GM21360 (cell line): ENCODE data around the gene TNRC6C.

Source experiments
- ATAC-seq: cut with Tn5 transposase; IDR thresholded peaks from one replicate; pipeline ENCODE4 v1.9.1; 2021; ENCODE audit warnings: mild to moderate bottlenecking, moderate library complexity; ENCODE audit not compliant: unreplicated experiment

Gene TNRC6C

GRCh38 chr17:77957857-77958715 is at the start of gene TNRC6C:
Gene TNRC6C, plus strand, starts transcription at chr17:77958703. Its CDS starts 45,504 bp downstream, at chr17:78004207.
- ATAC-seq: peak; percentile 93

- no peak for ATAC-seq
Measured at GRCh38 chr17:77909236-77909635, 49.3 kb upstream of the TNRC6C start.

- no peak for ATAC-seq
Measured at GRCh38 chr17:77909816-77910215, 48.7 kb upstream of the TNRC6C start.

GRCh38 chr17:77914385-77915254 is 43.9 kb upstream of the TNRC6C start:
- ATAC-seq: no peak

- no peak for ATAC-seq
Measured at GRCh38 chr17:77915594-77916021, 42.9 kb upstream of the TNRC6C start.

GRCh38 chr17:77916264-77916663 is 42.2 kb upstream of the TNRC6C start:
- no peak for ATAC-seq

- no peak for ATAC-seq
Measured at GRCh38 chr17:77916703-77917481, 41.6 kb upstream of the TNRC6C start.

- no peak for ATAC-seq
Measured at GRCh38 chr17:77919276-77919675, 39.2 kb upstream of the TNRC6C start.

GRCh38 chr17:77923135-77923534 is 35.4 kb upstream of the TNRC6C start:
- no peak for ATAC-seq

- no peak for ATAC-seq
Measured at GRCh38 chr17:77923776-77924513, 34.6 kb upstream of the TNRC6C start.

GRCh38 chr17:77924757-77925336 is 33.7 kb upstream of the TNRC6C start:
- ATAC-seq: no peak

- ATAC-seq: no peak
Measured at GRCh38 chr17:77925831-77926543, 32.5 kb upstream of the TNRC6C start.

GRCh38 chr17:77926981-77927380 is 31.5 kb upstream of the TNRC6C start:
- ATAC-seq: no peak

GRCh38 chr17:77927777-77928518 is 30.6 kb upstream of the TNRC6C start:
- ATAC-seq: no peak

- no peak for ATAC-seq
Measured at GRCh38 chr17:77928519-77929179, 29.9 kb upstream of the TNRC6C start.

GRCh38 chr17:77929180-77929564 is 29.3 kb upstream of the TNRC6C start:
- ATAC-seq: no peak

- no peak for ATAC-seq
Measured at GRCh38 chr17:77929871-77930436, 28.5 kb upstream of the TNRC6C start.
